ENCODE data around the gene ANAPC2. TPM values are rescaled to one million over a fixed set of nuclear protein-coding genes. Genes with fewer than 3 reads are reported as not detected.

ANAPC2 gene
- total and polyA plus RNA-seq, 5 donors from 2014 or later: 7.5 to 127 (median 8.0) TPM

DNA sequence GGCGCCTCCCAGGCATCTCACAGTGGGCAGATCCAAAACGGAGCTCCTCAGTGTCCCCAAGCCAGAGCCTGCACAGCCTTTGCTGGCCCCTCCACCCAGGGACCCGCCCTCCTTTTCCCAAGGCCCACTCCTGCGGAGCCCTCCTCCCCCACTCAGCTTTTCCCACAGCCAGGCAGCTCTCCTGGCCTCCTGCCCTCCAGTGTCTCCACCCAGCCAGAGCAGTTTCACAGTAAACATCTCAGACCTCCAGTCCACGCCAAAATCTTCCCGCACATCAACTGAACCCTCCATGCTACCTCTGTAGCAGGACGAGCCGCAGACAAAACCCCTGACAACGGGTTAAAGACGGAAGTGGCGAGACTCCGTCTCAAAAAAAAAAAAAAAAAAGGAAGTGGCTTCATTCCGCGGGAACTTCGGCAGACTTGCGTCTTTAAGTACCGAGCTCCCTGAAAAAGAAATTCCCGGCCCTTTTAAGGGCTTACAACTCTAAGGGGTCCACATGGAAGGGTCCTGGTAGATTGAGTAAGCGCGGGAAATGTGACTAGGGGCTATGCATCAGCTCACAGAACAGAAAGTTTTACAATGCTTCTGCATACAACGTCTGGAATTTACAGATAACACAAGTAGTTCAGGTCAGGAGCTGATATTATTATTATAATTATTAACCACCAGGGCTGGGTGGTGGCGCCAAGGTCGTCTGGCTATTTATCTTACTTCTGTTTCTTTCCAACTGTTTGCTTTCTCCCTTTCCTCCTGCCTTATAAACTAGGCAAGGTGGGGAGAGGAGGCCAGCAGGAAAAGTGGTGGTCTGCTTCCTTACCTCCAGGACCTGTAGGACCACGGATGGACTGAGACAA is 60.8 kb downstream of the ANAPC2 start:
- Histone ChIP-seq H3K4me1 (ENCODE audit: control insufficient read depth, insufficient read depth, low read length, poor library complexity, severe bottlenecking) (peaks cover 30% of the 10 kb centered on the region), H3K27me3 (ENCODE audit: control insufficient read depth, insufficient read depth, low read length) (no peaks in the 10 kb centered on the region), H3K9me3 (ENCODE audit: control insufficient read depth in 2 of 2, low read length in 2 of 2) (no peaks in the 10 kb centered on the region), H3K4me3 (ENCODE audit: low read depth, low read length) (peak overlapping the region; percentile 76), H3K27ac (ENCODE audit: insufficient read depth, low read length, poor library complexity, severe bottlenecking) (peak overlapping the region; percentile 84), H3K36me3 (ENCODE audit: control insufficient read depth, insufficient read depth, low read length) (no peaks in the 10 kb centered on the region)
- DNase-seq: peak; percentile 22 to 75 (median 39)
- H3K27ac Mint-ChIP-seq: peak overlapping the region; percentile 94 to 98 (median 97)
- ATAC-seq (ENCODE audit: low read depth in 2 of 2): no peak
- H3K4me3 Mint-ChIP-seq: peak overlapping the region; percentile 91 to 94 (median 94)
- peaks cover 7% of the 10 kb centered on the region for H3K27me3 Mint-ChIP-seq
- H3K36me3 Mint-ChIP-seq: no peaks in the 10 kb centered on the region
- peaks cover 0 to 1% (median 0%) of the 10 kb centered on the region in 7 donors for H3K9me3 Mint-ChIP-seq
- H3K4me1 Mint-ChIP-seq: peaks cover 9 to 36% (median 23%) of the 10 kb centered on the region in 4 donors

DNA sequence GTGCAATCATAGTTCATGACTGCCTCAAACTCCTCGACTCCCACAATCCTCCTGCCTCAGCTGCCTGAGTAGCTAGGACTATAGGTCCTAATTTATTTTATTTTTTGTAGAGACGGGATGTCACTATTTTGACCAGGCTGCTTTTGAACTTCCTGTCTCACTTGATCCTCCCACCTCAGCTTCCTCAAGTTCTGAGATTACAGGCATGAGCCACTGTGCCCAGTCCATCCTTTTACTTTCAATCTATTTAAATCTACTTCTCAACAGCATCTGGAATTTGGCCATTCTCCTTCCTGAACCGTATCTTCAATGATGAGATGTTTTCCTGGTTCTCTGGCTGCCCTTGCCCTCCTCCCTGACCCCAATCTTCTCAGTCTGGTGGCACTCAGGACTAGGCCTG is 61.6 kb downstream of the ANAPC2 start:
- H3K27me3 ChIP-seq (ENCODE audit: control insufficient read depth, insufficient read depth, low read length): no peaks in the 10 kb centered on the region
- peaks cover 30% of the 10 kb centered on the region for H3K4me1 ChIP-seq (ENCODE audit: control insufficient read depth, insufficient read depth, low read length, poor library complexity, severe bottlenecking)
- no peaks in the 10 kb centered on the region for H3K9me3 ChIP-seq (ENCODE audit: control insufficient read depth in 2 of 2, low read length in 2 of 2)
- peak overlapping the region; percentile 76 for H3K4me3 ChIP-seq (ENCODE audit: low read depth, low read length)
- Mint-ChIP-seq H3K4me3 (peak overlapping the region; percentile 91 to 94 (median 94)), H3K9me3 (peaks cover 0 to 1% (median 0%) of the 10 kb centered on the region in 7 donors), H3K4me1 (peaks cover 9 to 36% (median 23%) of the 10 kb centered on the region in 4 donors), H3K27ac (peak overlapping the region; percentile 94 to 98 (median 94)), H3K27me3 (peaks cover 7% of the 10 kb centered on the region), H3K36me3 (no peaks in the 10 kb centered on the region)
- H3K27ac ChIP-seq (ENCODE audit: insufficient read depth, low read length, poor library complexity, severe bottlenecking): peak overlapping the region; percentile 84
- H3K36me3 ChIP-seq (ENCODE audit: control insufficient read depth, insufficient read depth, low read length): no peaks in the 10 kb centered on the region
- no peak for DNase-seq
- ATAC-seq (ENCODE audit: low read depth in 2 of 2): no peak

Other genes with a start within 250 kb of the ANAPC2 start
Only the 30 nearest of the 33 such genes appear.
- 15.4 TPM for gene PTGDS, start 211.1 kb downstream of the ANAPC2 start, total RNA-seq
- under 1 TPM in 1 of 4 donors, not detected in 3; 0.47 TPM for gene PTGDS, start 211.1 kb downstream of the ANAPC2 start, polyA plus RNA-seq
- gene LCNL1, start 205.6 kb downstream of the ANAPC2 start, total RNA-seq: not detected
- not detected for gene LCNL1, start 205.6 kb downstream of the ANAPC2 start, polyA plus RNA-seq
- gene PAXX, start 196.1 kb downstream of the ANAPC2 start, total RNA-seq: 83.3 TPM
- gene PAXX, start 196.1 kb downstream of the ANAPC2 start, polyA plus RNA-seq: 10 to 100 TPM; 46.7 to 67.5 (median 66.0) TPM
- gene CLIC3, start 192.0 kb downstream of the ANAPC2 start, total RNA-seq: 1.0 TPM
- gene CLIC3, start 192.0 kb downstream of the ANAPC2 start, polyA plus RNA-seq: 1 to 10 TPM in 3 of 4 donors, under 1 TPM in 1; 0.38 to 4.5 (median 2.9) TPM
- 135 TPM for gene ABCA2, start 160.3 kb downstream of the ANAPC2 start, total RNA-seq
- 1 to 10 TPM; 3.8 to 4.5 (median 4.3) TPM for gene ABCA2, start 160.3 kb downstream of the ANAPC2 start, polyA plus RNA-seq
- 15.2 TPM for gene FUT7, start 156.5 kb downstream of the ANAPC2 start, total RNA-seq
- gene FUT7, start 156.5 kb downstream of the ANAPC2 start, polyA plus RNA-seq: 10 to 100 TPM; 31.8 to 79.0 (median 42.9) TPM
- gene NPDC1, start 142.4 kb downstream of the ANAPC2 start, total RNA-seq: 106 TPM
- gene NPDC1, start 142.4 kb downstream of the ANAPC2 start, polyA plus RNA-seq: 10 to 100 TPM in 2 of 4 donors, 1 to 10 TPM in 2; 4.2 to 15.3 (median 9.2) TPM
- gene ENTPD2, start 134.5 kb downstream of the ANAPC2 start, total RNA-seq: not detected
- not detected for gene ENTPD2, start 134.5 kb downstream of the ANAPC2 start, polyA plus RNA-seq
- gene SAPCD2, start 118.0 kb downstream of the ANAPC2 start, total RNA-seq: 1.2 TPM
- gene SAPCD2, start 118.0 kb downstream of the ANAPC2 start, polyA plus RNA-seq: under 1 TPM; 0.09 to 0.62 (median 0.18) TPM
- 14.8 TPM for gene UAP1L1, start 111.0 kb downstream of the ANAPC2 start, total RNA-seq
- 1 to 10 TPM; 1.3 to 3.6 (median 1.7) TPM for gene UAP1L1, start 111.0 kb downstream of the ANAPC2 start, polyA plus RNA-seq
- 71.3 TPM for gene MAN1B1, start 101.6 kb downstream of the ANAPC2 start, total RNA-seq
- 10 to 100 TPM; 42.1 to 53.5 (median 45.7) TPM for gene MAN1B1, start 101.6 kb downstream of the ANAPC2 start, polyA plus RNA-seq
- 343 TPM for gene DPP7, start 73.8 kb downstream of the ANAPC2 start, total RNA-seq
- gene DPP7, start 73.8 kb downstream of the ANAPC2 start, polyA plus RNA-seq: 100 to 1,000 TPM; 119 to 164 (median 153) TPM
- gene GRIN1, start 49.4 kb downstream of the ANAPC2 start, total RNA-seq: not detected
- gene GRIN1, start 49.4 kb downstream of the ANAPC2 start, polyA plus RNA-seq: not detected
- gene LRRC26, start 18.5 kb downstream of the ANAPC2 start, total RNA-seq: not detected
- gene LRRC26, start 18.5 kb downstream of the ANAPC2 start, polyA plus RNA-seq: not detected
- not detected for gene TMEM210, start 16.5 kb downstream of the ANAPC2 start, total RNA-seq
- gene TMEM210, start 16.5 kb downstream of the ANAPC2 start, polyA plus RNA-seq: not detected
- gene SSNA1, start 116 bp upstream of the ANAPC2 start, total RNA-seq: 54.3 TPM
- 100 to 1,000 TPM; 112 to 150 (median 130) TPM for gene SSNA1, start 116 bp upstream of the ANAPC2 start, polyA plus RNA-seq
- 5.9 TPM for gene TPRN, start 12.2 kb upstream of the ANAPC2 start, total RNA-seq
- gene TPRN, start 12.2 kb upstream of the ANAPC2 start, polyA plus RNA-seq: under 1 TPM; 0.27 to 0.91 (median 0.43) TPM
- 20.7 TPM for gene TMEM203, start 17.1 kb upstream of the ANAPC2 start, total RNA-seq
- 100 to 1,000 TPM; 116 to 148 (median 132) TPM for gene TMEM203, start 17.1 kb upstream of the ANAPC2 start, polyA plus RNA-seq
- 30.0 TPM for gene NDOR1, start 17.1 kb upstream of the ANAPC2 start, total RNA-seq
- gene NDOR1, start 17.1 kb upstream of the ANAPC2 start, polyA plus RNA-seq: 1 to 10 TPM; 3.9 to 7.6 (median 5.0) TPM
- 1.2 TPM for gene RNF208, start 33.7 kb upstream of the ANAPC2 start, total RNA-seq
- gene RNF208, start 33.7 kb upstream of the ANAPC2 start, polyA plus RNA-seq: not detected
- not detected for gene CYSRT1, start 36.6 kb upstream of the ANAPC2 start, total RNA-seq
- gene CYSRT1, start 36.6 kb upstream of the ANAPC2 start, polyA plus RNA-seq: not detected
- not detected for gene RNF224, start 38.9 kb upstream of the ANAPC2 start, total RNA-seq
- not detected for gene RNF224, start 38.9 kb upstream of the ANAPC2 start, polyA plus RNA-seq
- not detected for gene SLC34A3, start 42.3 kb upstream of the ANAPC2 start, total RNA-seq
- gene SLC34A3, start 42.3 kb upstream of the ANAPC2 start, polyA plus RNA-seq: not detected
- 100 TPM for gene TUBB4B, start 52.7 kb upstream of the ANAPC2 start, total RNA-seq
- gene TUBB4B, start 52.7 kb upstream of the ANAPC2 start, polyA plus RNA-seq: 10 to 100 TPM; 56.7 to 87.4 (median 71.8) TPM
- not detected for gene STPG3, start 62.7 kb upstream of the ANAPC2 start, total RNA-seq
- gene STPG3, start 62.7 kb upstream of the ANAPC2 start, polyA plus RNA-seq: not detected
- 46.4 TPM for gene NELFB, start 66.8 kb upstream of the ANAPC2 start, total RNA-seq
- 10 to 100 TPM; 22.3 to 27.1 (median 23.7) TPM for gene NELFB, start 66.8 kb upstream of the ANAPC2 start, polyA plus RNA-seq
- gene TOR4A, start 89.2 kb upstream of the ANAPC2 start, total RNA-seq: 6.1 TPM
- 1 to 10 TPM; 2.6 to 4.2 (median 3.5) TPM for gene TOR4A, start 89.2 kb upstream of the ANAPC2 start, polyA plus RNA-seq
- 1.6 TPM for gene NRARP, start 113.7 kb upstream of the ANAPC2 start, total RNA-seq
- not detected for gene NRARP, start 113.7 kb upstream of the ANAPC2 start, polyA plus RNA-seq
- gene EXD3, start 234.6 kb upstream of the ANAPC2 start, total RNA-seq: 27.3 TPM
- 1 to 10 TPM; 4.7 to 7.2 (median 5.7) TPM for gene EXD3, start 234.6 kb upstream of the ANAPC2 start, polyA plus RNA-seq
- 3.8 TPM for gene NOXA1, start 234.8 kb upstream of the ANAPC2 start, total RNA-seq
- 1 to 10 TPM in 2 of 4 donors, under 1 TPM in 2; 0.83 to 3.3 (median 1.4) TPM for gene NOXA1, start 234.8 kb upstream of the ANAPC2 start, polyA plus RNA-seq